DMS 273 (cell line): ENCODE measurements around the gene RHBDF1.

ENCODE experiments used
- DNase-seq: peaks from one replicate; lab custom pipeline; 2025; ENCODE audit not compliant: unreplicated experiment; lab: John Stamatoyannopoulos, UW

RHBDF1 gene

DNA sequence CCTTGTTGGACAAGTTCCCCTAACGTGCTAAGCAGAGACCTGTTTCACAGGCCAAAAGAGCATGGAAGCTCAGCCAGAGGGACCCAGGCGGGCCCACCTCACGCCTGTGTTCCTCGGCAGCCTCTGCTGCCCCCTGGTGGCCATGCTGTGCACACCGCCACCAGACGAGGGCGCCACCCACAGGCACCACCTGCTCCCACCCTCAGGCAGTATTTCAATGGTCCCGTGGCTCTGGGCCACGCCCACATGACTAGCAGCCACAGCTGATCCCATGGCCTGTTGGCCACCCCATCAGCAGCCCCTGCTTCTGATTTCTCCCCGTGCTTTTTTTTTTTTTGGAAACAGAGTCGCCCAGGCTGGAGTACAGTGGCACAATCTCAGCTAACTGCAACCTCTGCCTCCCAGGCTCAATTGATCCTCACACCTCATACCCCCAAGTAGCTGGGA, 24.5 kb upstream of the RHBDF1 start:
- DNase-seq, result peak; percentile 95

GRCh38 chr16:94918-95265, 22.5 kb upstream of the RHBDF1 start:
- DNase-seq, result no peak

- DNase-seq, result peak; percentile 70
Measured at GRCh38 chr16:92431-93339, 20.3 kb upstream of the RHBDF1 start.

- DNase-seq, result peak; percentile 71
Measured at GRCh38 chr16:91484-91883, 19.1 kb upstream of the RHBDF1 start.

DNA sequence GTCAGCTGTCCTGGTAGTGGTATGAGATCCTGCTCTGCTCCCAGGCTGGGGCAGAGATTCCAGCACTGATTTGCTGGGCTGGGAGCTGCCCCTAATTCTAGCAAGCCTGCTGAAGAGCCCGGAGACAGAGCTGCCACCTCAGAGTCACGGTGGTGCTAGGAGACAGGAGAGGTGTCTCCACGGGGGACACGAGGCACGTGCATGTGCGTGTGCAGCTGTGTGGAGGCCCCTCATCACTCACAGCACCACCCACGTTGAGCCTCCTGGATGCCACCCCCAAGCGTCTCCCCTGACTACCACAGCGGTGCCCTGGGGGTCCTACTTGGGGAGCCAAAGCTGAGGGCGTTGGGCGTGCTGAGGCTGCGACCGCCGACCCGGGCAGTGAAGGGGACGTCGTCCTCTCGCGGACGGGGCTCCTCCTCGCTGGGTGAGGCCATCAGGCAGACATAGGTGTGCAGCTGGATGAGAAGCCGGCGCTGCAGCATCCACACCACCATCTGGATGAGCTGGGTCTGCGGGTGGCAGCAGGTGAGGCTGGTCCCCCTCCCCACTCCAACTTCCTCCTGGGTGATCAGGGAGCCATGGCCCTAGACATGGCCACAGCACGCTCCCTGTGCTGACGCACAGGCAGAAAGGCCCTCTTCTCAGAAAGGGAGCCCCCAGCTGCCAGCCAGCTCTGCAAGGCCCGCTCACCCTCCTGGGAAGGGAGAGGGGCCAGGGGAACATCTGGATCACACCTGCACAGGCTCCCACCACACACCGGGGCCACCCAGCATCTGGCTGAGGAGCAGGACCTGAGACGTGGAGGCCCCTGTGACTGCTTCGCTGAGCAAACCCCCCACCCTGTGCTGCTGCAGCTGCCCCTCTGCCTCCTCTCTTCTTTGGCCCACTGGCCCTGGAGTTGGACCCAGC, 17.2 kb upstream of the RHBDF1 start:
- no peak for DNase-seq

DNA sequence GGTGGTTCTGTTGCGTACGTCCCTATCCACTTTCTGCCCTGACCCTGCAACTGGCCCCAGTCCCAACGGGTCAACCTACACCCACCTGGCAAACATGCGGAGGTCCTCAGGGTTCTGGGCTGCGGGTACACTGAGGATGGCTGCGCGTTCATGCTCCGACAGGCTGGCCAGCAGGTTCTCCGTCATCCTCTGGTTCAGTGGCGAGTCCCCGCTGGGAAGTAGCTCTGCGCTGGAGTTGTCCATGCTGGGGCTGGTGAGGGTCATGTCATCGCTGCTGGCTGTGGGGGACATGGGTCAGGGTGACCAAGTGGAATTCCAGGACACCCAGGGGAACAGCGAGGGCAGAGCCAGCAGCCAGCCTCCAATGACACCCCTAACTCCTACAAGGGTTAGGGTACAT, 16.2 kb upstream of the RHBDF1 start:
- no peak for DNase-seq

GRCh38 chr16:86483-86952, 14.1 kb upstream of the RHBDF1 start:
- no peak for DNase-seq

GRCh38 chr16:85865-86264, 13.4 kb upstream of the RHBDF1 start:
- DNase-seq, result no peak

GRCh38 chr16:85407-85782, 13.0 kb upstream of the RHBDF1 start:
- DNase-seq, result no peak

DNA sequence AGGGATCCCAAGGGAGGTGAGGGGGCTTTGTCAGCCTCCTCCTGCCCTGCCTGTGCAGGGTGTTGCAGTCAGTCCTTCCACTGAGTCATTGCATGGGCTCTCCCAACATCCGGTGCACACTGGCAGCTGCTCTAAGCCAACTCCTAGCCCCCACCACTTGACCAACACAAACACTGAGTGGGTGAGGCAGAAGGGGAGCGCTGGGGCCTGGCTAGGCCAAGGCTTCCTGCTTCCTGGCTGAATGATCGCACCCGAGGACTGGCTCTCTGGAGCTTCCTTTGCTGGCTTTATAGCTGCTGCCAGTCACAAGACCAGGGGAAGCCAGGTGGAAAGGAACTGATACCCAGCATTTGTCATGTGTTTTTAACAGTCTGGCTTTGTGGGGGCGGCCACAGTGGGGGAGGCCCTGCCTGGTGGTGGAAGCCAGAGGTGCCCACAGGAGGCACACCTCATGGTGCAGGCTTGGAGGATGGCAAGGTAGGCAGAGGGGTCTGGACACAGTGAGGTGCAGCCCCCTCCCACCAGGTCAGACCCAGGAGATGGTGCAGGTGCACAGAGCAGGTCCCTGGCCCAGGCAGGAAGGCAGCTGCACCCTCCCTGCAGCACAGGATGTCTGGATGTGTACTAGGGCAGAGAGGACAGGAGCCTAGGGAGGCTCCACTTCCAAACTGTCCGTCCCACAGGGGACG, 12.4 kb upstream of the RHBDF1 start:
- DNase-seq, result peak; percentile 60

DNA sequence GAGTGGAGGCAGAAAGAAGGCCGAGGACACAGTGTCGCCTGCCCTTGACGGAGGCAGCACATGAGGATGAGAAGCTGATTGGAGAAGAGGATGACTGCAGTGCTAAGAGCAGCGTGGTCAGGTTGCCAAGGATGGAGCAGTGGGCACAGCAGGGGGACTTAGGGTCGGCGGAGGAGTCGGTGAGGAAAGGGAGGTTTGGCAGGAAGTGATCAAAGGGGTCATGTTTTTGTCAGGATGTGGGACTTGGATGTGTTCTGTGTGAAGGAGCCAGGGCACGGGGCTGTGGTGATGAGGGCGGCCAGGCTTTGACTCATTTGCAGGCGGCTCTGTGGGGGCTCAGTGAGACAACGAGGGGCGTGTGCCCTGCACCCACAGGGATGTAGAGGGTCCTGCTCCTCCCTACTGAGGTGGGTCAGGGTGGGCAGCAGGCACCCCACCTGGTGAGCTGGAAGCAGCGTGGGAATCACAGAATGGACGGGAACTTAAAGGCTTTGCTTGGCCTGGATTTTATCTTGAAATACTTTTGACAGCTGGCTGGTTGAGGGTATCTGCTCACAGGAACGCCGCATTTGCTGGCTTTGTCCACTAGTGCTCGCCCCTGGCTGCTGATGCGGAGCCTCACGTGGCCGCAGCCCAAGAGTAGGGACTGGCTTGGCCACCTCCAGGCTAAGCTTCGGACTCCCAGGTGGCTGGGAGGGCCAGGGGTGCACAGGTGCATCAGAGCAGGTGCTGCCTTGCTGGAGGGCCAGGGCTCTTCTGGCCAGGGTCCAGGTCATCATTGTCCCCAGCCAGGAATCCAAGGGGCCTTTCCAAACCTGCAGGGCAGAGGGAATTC, 11.6 kb upstream of the RHBDF1 start:
- DNase-seq, result peak; percentile 40

DNA sequence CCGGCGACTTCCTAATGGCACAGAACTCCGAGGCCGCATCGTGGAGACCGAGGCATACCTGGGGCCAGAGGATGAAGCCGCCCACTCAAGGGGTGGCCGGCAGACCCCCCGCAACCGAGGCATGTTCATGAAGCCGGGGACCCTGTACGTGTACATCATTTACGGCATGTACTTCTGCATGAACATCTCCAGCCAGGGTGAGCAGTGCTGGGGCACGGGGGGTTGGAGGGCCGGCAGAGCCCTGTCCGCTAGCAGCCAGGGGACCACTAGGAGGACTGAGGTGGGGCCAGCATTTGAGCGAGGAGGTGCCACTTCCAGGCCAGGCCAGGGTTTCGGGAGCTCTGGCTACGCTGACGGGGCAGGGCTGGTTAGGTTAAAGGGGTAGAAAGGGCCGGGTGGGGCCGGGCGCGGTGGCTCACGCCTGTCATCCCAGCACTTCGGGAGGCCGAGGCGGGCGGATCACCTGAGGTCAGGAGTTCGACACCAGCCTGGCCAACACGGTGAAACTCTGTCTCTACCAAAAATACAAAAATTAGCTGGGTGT, 10.7 kb upstream of the RHBDF1 start:
- DNase-seq, result no peak

GRCh38 chr16:79151-80054, 7.0 kb upstream of the RHBDF1 start:
- no peak for DNase-seq

- peak; percentile 57 for DNase-seq
Measured at GRCh38 chr16:78444-79150, 6.2 kb upstream of the RHBDF1 start.

GRCh38 chr16:77807-78443, 5.5 kb upstream of the RHBDF1 start, which contains the start of gene MPG:
MPG (plus strand) TSS chr16:78225; CDS start chr16:78310, 85 bp downstream.
- peak; percentile 89 for DNase-seq

GRCh38 chr16:77273-77806, 4.9 kb upstream of the RHBDF1 start:
- DNase-seq, result peak; percentile 54

GRCh38 chr16:76535-77272, 4.3 kb upstream of the RHBDF1 start:
- peak; percentile 86 for DNase-seq
